GM19324 (cell line): ENCODE measurements around the gene GULP1.
"Not testable (repeated sequence)": the region's sequence is repeated elsewhere in the genome, so short reads cannot be mapped to it uniquely, and the experiment has no call there.

Experiments used
- ATAC-seq: cut with Tn5 transposase; IDR thresholded peaks from one replicate; pipeline ENCODE4 v1.9.1; 2021; ENCODE audit warnings: mild to moderate bottlenecking, moderate library complexity; ENCODE audit not compliant: unreplicated experiment, low FRiP score

GULP1 gene, protein sequence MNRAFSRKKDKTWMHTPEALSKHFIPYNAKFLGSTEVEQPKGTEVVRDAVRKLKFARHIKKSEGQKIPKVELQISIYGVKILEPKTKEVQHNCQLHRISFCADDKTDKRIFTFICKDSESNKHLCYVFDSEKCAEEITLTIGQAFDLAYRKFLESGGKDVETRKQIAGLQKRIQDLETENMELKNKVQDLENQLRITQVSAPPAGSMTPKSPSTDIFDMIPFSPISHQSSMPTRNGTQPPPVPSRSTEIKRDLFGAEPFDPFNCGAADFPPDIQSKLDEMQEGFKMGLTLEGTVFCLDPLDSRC

DNA sequence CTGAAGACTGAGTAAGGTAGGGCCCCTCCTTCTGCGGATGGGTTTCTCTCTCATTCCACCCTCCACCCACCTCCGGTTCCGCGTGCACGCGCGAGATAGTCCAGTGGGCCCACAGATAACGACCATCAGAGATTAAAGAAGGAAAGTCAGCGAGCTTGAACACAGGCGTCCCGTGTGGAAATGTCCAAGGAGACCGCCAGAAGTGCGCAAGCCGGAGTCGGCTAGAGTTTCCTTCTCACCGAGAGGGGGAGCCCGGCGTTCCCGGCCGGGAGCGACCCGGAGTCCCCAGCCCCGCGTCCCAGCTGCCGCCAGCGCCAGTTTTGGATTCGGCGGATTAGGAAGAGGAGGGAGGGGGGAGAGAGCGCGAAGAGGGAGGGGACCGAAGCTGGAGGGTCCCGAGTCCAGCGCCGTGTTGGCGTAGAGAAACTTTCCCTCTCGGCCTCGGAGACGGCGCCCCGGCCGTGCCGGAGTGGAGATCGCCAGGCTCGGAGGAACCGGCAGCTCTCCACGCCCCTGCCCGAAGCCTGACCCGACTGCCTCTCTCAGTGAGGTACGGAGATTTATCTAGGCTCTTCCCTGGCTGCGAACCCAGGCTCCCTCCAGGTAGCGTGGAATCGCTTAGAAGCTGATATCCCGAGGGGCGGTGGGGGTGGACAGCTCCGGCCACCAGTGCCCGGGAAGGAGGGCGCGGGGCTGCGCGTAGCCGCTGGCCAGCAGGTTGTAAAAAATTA lies at the start of gene GULP1:
GULP1 (plus strand) TSS at position 258 of the 731 bp plus-strand sequence. CDS start 185,829 bp downstream, outside the sequence.
- ATAC-seq: no peak

DNA sequence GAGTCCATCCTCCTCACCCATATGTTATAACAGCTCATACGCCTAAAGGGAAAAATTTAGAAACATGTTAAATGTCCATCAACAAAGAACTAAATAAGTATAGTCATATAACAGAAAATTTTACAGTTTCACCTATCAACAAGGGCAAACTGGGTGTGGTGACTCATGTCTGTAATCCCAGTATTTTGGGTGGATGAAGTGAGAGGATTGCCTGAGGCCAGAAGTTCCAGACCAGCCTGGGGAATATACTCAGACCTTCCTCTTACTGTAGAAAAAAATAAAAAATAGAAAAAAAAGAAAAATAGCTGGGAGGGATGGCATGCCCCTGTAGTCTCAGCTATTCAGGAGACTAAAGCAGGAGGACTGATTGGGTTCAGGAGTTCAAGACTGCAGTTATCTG lies 48.3 kb upstream of the GULP1 start:
- ATAC-seq: no peak

DNA sequence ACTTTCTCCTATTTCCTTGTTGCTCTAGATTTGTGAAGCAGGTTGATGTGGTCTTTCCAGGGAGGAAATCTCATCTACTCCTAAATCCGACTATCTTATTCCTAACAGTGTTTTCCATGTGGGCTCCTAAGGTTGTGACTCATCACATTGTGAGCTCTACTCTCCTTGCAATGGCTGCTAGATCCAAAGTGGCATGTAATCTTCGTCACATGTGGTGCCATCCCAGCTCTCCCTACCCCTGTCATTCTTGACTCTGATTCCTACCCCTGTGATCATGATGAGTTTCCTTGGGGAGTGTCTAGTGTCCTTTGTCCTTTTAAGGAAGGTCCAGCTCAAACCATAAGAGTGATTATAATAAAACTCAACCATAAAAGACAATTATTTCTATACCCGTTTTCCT lies 47.3 kb upstream of the GULP1 start:
- no peak for ATAC-seq

DNA sequence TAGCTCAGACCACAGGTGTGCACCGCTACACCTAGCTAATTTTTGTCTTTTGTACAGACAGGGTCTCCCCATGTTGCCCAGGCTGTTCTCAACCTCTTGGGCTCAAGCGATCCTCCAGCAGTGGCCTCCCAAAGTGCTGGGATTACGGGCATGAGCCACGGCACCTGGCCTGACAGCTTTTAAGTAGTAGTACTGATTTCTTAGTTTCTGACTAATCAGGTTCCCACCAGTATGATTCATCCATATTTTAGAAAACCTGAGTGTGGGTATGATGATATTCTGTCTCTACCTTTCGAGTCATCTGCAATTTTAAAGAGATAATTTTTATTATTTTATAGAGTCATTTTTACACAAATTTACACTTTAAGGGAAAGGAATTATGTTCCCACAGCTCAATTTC lies 46.4 kb upstream of the GULP1 start:
- ATAC-seq: no peak

DNA sequence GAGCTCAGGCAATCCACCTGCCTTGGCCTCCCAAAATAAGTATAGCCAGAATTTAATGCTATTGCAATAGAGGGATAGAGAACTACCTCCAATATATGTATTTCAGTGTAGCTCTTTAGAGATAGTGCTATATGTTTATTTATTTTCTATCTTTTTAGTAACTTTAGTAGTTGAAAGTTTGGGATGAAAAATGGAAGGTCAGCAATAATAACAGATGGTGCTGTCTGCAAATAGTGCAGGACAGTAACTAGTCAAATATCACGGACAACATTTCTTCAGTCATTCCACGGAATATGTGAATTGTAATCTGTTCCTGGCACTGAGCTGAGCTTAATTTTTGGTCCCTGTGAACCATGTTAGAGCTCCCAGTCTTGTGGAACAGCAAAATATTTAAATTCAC lies 43.2 kb upstream of the GULP1 start:
- no peak for ATAC-seq

DNA sequence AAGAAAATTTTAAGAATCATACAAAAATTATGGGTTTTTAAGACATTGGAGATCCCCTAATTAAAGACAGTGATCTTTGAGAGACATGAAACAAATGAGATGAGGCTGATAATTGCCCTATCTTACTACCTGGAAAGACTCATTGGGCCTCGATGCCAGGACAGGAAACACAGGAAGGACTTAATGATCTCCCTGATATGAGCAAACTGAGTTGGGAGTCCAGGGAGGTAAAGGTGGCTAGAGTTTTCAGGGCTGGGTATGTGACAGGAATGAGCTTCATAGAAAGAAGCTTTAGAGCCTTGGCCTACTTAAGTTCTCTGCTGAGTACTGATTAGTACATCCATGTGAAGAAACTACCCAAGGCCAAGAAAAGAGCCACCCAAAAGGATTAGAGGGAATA lies 40.6 kb upstream of the GULP1 start:
- no peak for ATAC-seq

DNA sequence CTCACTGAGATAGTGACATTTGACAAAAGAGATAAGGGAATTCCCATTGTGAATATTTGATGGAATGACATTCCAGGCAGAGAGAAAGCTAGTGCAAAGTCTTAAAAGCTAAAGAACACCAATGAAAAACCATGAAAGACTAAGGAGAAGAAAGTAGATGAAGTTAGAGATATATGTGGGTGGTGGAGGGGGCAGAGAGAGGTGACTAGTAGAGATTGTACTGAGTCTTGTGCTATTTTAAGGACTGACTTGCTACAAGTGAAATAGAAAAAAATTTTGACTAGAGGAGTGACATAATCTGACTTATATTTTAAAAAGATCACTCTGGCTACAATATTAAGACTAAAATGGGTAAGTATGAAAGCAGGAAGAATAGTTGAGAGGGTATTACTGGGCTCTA lies 35.3 kb upstream of the GULP1 start:
- no peak for ATAC-seq

DNA sequence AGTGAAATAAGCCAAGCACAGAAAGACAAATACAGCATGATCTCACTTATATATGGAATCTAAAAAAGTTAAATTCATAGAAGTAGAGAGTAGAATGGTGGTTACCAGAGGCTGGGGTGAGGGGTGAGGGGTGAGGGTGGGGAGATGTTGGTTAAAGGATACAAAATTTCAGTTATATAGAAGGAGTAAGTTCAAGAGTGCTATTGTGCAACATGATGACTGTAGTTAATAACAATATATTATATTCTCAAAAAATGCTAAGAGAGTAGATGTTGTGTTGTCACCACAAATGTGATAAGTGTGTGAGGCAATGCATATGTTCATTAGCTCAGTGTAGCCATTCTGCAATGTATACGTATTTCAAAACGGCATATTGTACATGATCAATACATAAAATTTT lies 26.4 kb upstream of the GULP1 start:
- ATAC-seq: no peak

DNA sequence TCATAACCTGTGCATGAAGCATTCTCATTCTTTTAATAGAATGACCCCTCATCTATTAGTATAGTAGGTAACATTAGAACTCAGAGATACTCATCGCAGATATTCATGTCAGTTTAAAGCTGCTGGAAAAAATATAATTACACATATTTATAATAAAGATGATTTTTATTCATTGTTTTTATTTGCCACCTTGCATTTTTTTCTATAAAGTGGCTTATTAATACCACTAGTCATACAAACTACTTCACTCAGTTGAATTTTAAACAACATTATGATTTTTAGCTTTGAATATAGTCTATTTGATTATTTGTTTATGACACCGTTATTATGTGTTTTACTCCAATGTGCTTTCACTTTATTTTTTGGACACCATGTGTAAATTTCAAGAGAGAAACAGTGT lies 23.9 kb upstream of the GULP1 start:
- no peak for ATAC-seq

DNA sequence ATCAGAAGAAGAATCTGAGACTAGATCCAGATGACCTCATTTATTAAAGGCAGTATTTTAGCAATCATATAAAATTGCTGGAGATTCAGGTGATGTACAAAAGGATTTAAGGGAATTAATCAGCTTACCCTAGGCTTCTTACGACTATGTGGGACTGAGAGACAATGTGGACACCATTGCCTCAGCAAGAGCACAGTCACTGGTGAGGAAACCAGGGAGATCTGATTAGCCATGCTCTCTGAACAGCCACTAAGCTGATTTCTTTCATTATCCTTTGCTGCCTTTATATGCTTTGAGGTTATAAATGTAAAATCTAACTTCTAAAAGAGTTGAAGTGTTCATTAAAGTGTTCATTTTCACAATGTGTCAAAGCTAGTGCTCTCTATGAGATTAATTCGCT lies 22.7 kb upstream of the GULP1 start:
- ATAC-seq: no peak

DNA sequence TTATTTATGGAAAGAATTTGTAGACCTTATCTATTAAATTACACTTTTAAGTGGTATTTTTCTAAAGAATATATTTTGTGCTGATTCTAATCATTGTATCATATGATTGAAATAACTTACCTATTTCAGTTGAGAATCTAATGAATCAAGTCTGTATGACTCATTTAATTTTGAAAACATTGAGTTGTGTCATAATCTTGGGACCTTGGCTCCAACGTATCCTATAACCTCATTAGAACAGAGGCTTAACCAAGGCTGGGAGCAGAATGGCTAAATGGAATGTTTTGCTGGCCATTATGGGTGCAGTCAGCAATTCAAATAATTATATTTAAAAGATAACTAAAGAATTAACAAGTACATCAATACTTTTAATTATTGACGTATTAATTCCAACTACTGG lies 19.6 kb upstream of the GULP1 start:
- no peak for ATAC-seq

DNA sequence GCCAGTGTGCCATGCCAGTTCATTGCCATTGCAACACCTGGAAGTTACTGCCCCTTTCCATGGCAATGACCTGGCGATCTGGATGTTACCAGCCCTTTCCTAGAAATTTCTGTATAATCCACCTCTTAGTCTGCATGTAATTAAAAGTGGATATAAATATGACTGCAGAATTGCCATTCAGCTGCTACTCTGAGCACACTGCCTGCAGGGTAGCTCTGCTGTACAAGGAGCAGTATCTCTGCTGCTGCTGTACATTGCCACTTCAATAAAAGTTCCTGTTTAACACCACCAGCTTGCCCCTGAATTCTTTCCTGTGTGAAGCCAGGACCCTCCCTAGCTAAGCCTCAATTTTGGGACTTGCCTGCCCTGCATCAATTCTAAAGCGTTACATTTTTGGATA lies 17.4 kb upstream of the GULP1 start:
- ATAC-seq: no peak

DNA sequence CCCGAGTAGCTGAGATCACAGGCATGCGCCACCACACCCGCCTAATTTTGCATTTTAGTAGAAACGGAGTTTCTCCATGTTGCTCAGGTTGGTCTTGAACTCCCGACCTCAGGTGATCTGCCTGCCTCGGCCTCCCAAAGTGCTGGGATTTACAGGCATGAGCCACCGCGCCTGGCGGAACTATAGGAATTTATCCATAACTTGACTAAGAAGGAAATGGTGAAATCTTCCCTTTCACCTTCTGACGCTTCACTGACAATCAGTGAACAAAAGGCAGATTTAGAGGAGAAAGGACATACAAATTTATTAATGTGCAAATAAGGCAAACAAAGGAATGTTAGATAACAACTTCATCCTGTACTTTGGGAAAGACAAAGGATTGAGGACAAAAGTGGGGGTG lies 15.4 kb upstream of the GULP1 start:
- ATAC-seq: no peak

DNA sequence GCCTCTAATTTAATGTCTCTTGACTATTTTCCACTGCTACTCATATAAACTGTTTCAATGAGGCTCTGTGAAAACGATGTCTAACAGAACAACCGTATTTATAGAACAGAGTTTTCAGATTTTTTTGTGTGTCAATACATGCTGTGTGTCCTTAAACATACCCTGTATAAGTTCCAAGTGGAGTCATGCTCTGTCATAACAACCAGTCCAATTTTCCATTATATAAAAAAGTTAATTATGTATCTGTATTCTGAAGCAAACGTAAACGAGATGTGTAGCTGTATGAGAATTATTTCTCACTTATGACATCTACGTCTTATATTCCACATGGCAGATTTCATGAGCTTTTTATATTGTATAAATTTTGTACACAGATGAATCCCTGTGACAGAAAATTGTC lies 13.9 kb upstream of the GULP1 start:
- no peak for ATAC-seq

DNA sequence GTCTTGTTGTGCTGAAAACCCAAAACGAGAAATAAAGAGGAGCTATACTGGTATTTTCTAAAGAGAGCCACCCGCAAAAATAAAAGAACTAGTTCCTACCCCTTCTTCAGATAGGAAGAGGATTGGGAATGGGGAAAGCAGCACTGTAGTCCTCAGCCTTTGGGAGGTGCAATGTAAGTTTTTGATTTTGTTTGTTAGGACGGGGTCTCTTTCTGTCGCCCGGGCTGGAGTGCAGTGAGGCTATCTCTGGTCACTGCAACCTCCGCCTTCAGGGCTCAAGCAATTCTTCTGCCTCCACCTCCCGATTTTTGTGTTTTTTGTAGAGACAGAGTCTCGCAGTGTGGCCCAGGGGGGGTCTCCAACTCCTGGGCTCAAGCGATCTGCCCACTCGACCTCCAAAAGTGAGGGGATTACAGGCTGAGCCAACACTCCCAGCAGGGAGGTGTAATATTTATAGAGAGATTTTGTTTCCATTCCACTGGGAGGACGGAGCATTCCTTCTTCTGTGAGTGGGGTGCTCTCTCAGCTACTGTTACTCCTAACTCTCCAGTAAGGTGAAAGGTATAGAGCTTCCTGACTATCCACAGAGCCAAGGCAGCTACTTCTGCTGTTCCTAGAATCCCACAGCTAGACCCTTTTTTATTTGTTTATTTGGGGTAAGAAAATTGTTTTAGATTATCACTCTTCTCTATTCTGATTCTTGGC lies 13.1 kb upstream of the GULP1 start:
- no peak for ATAC-seq

DNA sequence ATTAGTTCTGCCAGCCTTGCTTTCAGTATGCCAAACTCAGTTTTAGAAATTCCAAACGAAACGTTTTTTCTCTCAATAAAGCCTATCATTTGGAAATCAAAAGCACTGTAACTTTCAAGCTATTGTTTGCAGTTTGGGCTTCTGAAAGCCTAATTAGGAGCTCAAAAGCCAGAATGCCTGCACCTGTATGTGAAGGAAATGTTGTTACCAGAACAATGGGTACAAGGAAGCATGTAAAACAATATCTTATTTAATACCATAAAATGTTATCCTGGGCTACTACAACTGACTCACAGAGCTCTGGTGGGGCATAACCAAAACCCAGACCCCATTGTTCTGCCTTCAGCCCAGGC lies 12.6 kb upstream of the GULP1 start:
- no peak for ATAC-seq

DNA sequence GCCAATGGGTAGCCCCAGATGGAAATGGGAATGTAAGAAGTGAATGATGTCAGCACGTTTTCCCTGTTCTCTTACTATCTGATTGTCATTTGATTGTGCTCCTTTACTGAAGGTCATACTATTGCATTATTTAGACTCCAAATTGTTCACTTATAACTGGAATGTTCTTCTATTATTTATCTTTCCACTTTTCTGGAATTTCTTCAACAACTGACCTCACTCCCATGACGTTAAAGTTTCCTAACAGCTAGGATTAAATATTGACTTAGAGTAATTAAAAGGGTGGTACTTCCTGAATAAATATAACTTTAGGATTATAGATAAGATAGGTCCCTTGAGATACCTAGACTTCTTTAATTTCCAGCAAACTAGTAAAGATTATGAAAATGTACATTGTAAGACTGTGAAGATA lies 10.9 kb upstream of the GULP1 start:
- no peak for ATAC-seq

DNA sequence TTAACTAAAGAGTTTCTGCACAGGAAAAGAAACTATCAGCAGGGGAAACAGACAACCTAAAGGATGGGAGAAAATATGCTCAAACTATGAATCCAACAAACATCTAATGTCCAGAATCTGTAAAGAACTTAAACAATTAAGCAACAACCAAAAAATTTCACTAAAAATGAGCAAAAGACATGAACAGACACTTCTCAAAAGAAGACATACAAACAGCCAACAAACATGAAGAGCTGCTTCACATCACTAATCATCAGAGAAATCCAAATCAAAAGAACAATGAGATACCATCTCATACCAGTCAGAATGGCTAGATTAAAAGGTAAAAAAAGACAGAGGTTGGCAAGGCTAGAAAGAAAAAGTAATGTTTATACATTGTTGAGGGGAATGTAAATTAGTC lies 8.8 kb upstream of the GULP1 start:
- no peak for ATAC-seq

DNA sequence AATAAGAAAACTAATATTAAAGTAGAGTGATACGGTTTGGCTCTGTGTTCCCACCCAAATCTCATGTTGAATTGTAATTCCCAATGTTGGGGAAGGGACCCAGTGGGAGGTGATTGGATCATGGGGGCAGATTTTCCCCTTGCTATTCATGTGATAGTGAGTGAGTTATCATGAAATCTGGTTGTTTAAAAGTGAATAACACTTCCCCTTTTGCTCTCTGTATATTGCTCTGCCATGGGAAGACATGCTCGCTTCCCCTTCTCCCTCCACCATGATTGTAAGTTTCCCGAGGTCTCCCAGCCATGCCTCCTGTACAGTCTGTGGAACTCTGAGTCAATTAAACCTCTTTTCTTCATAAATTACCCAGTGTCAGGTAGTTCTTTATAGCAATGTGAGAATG lies 7.4 kb upstream of the GULP1 start:
- ATAC-seq: not testable (repeated sequence)

DNA sequence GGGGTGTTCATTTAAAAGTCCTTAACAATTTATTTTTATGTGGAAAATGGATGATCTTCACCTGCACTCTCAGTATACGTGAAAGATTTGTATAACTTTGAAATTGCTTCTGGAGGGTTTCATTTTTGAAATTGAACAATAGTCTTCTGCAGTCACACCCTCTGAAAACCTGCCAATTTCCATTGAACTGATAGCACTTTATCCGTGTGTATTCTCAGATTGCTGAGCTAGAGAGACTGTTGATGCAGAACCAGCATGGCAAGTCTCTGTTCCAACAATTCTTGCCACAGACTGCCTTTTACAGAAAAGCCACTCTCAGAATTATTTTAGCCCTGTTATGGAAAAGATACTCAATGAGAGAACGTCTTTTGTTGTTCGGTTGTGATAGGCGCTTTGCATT lies 6.6 kb upstream of the GULP1 start:
- no peak for ATAC-seq

DNA sequence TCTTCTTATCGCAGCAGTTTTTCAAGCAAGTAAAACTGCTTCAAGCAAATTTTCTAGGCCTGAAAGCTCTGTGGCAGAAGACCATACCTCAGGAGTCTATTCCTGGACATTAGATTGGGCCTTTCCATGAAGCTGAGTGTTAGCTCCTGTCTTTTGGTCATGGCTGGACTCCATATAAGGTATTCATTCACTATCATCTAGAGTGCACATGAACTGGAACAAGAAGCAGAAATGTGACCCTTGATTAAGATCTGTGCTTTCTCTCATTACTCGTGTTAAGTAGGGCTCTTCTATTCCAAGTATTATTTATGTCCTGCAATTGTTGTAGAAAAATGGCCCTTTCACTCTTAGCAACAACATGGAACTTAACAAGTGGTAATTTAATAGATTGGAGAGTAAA lies 5.9 kb upstream of the GULP1 start:
- ATAC-seq: no peak

DNA sequence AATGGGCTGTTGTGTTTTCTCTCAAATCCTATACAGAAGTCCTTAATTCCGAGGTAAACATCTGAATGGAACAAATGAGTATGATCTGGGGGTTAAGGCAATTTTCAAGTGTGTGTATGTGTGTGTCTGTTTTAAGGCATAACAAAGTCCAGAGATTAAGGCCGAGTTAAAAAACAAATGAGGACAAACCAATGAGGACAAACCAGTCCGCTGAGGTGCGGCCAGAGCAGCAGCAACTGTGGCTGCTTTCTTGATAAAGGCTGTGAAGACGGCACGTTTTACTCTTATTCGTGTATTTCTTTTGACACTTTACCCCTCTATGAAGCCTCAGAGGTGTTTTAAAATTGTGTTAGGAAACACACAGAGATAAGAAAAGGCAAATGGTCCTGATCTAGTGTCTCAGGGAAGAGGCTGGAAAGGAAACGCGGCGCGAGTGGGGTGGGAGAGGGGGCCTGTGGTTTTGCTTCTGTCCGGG lies 495 bp upstream of the GULP1 start:
- ATAC-seq: no peak
